A549 (cell line): ENCODE data around the gene PID1.

Experiments used
- CBX2 ChIP-seq: fragments of 200-600 bp; sonication (generic); IDR thresholded peaks from 2 replicates; pipeline ENCODE4 v1.6.1; 2016; ENCODE audit warnings: low read depth, mild to moderate bottlenecking, borderline replicate concordance
- KDM5A ChIP-seq: fragments of 200-600 bp; sonication (generic); IDR thresholded peaks from 2 replicates; pipeline ENCODE4 v1.6.1; 2016; ENCODE audit warnings: antibody characterized with exemption, mild to moderate bottlenecking
- TF ChIP-seq, protein P1 (sequence below): fragments of 150-350 bp; IDR thresholded peaks from 2 replicates; pipeline ENCODE4 v1.6.1; 2014; ENCODE audit warnings: low read depth, mild to moderate bottlenecking, low read length
- TF ChIP-seq, protein P2 (sequence below): IDR thresholded peaks from 2 replicates; pipeline ENCODE4 v1.6.1; 2012; ENCODE audit warnings: low read depth, borderline replicate concordance
- TF ChIP-seq, protein P3 (sequence below): fragments of 450-650 bp; IDR thresholded peaks from 2 replicates; pipeline ENCODE4 v1.6.1; 2014; ENCODE audit warnings: antibody characterized with exemption

DNA sequence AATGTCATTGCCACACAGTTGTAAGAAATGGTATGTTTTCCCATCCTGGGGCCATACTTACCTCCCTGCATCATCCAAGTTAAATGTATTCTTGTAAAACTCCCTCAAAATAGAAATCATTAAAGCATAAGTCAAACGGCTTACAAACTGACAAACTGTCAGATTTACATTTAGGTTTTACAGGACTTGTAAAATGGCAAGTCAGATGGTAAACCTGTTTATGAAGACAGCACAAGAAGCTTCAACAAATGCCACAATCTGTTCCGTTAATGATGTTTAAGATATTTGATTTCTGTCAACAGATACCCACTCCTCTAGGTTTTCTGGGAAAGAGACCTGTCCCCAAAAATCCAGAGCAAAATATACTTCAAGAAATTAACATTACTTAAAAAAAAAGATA, 197.2 kb downstream of the PID1 start:
- TF ChIP-seq, protein P1, sequence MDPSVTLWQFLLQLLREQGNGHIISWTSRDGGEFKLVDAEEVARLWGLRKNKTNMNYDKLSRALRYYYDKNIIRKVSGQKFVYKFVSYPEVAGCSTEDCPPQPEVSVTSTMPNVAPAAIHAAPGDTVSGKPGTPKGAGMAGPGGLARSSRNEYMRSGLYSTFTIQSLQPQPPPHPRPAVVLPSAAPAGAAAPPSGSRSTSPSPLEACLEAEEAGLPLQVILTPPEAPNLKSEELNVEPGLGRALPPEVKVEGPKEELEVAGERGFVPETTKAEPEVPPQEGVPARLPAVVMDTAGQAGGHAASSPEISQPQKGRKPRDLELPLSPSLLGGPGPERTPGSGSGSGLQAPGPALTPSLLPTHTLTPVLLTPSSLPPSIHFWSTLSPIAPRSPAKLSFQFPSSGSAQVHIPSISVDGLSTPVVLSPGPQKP, result no peak
- TF ChIP-seq, protein P2, sequence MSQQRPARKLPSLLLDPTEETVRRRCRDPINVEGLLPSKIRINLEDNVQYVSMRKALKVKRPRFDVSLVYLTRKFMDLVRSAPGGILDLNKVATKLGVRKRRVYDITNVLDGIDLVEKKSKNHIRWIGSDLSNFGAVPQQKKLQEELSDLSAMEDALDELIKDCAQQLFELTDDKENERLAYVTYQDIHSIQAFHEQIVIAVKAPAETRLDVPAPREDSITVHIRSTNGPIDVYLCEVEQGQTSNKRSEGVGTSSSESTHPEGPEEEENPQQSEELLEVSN, result no peak
- TF ChIP-seq, protein P3, sequence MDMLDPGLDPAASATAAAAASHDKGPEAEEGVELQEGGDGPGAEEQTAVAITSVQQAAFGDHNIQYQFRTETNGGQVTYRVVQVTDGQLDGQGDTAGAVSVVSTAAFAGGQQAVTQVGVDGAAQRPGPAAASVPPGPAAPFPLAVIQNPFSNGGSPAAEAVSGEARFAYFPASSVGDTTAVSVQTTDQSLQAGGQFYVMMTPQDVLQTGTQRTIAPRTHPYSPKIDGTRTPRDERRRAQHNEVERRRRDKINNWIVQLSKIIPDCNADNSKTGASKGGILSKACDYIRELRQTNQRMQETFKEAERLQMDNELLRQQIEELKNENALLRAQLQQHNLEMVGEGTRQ, result no peak
- no peak for TF ChIP-seq KDM5A
- no peak for TF ChIP-seq CBX2
